ENCODE measurements around the gene GPR84. TPM values are rescaled to one million over a fixed set of nuclear protein-coding genes. Genes with fewer than 3 reads are reported as not detected.

The GPR84 gene
- total and polyA plus RNA-seq, 2 donors (not counting 3 experiments of a cell fraction or from before 2014, with no cell fraction given), result not detected

DNA sequence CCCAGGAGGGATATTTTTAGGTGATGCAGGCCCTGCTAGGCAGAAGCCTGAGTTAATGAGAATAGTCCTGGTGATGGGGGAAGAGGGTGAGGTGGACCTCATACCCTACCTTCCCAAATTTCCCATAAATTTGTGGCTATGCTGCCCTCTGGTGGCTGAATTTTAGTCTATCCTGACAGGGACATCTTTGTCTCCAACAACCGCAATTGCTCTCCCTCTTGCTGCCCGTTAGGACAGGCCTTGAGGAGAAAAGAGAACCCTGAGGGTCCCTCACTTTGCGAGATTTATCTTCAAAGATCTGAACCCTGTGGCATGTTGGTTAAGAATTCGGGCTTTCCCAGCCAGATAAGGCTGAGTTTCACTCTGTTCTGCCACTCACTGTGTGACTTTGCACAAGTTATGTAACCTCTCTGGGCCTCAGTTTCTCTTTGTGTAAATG is 30.0 kb upstream of the GPR84 start:
- TF ChIP-seq, protein P1, sequence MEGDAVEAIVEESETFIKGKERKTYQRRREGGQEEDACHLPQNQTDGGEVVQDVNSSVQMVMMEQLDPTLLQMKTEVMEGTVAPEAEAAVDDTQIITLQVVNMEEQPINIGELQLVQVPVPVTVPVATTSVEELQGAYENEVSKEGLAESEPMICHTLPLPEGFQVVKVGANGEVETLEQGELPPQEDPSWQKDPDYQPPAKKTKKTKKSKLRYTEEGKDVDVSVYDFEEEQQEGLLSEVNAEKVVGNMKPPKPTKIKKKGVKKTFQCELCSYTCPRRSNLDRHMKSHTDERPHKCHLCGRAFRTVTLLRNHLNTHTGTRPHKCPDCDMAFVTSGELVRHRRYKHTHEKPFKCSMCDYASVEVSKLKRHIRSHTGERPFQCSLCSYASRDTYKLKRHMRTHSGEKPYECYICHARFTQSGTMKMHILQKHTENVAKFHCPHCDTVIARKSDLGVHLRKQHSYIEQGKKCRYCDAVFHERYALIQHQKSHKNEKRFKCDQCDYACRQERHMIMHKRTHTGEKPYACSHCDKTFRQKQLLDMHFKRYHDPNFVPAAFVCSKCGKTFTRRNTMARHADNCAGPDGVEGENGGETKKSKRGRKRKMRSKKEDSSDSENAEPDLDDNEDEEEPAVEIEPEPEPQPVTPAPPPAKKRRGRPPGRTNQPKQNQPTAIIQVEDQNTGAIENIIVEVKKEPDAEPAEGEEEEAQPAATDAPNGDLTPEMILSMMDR (IDR thresholded peaks at IDR 0.05; ENCODE audit: extremely low read depth in 1 of 2, insufficient read depth in 1 of 2, low read depth in 1 of 2, low read length in 2 of 2), result peak; percentile 62 to 67
- TF ChIP-seq POLR2AphosphoS5 (IDR thresholded peaks at IDR 0.05; ENCODE audit: insufficient read depth, low read depth, low read length), result no peak
- H3K4me1 ChIP-seq (ENCODE audit: control insufficient read depth, extremely low read depth, insufficient read depth, low read length), result no peaks in the 10 kb centered on the region
- DNase-seq (ENCODE audit: low read depth, low spot score) (no peak), FAIRE-seq (no peak)
- ChIA-PET CTCF (interaction anchor here (1.2 to 2.8 kb wide), 3 partner anchors 10 to 46 kb away, joined by 4 to 17 read pairs (median 4); no protein-coding TSS in a partner anchor), POLR2A (no interaction called here)
- H3K27me3 ChIP-seq (ENCODE audit: control insufficient read depth in 2 of 2, insufficient read depth in 2 of 2, low read length in 2 of 2), result no peaks in the 10 kb centered on the region
- H3K9me3 ChIP-seq (replicated peaks; ENCODE audit: control insufficient read depth, insufficient read depth, low read length), result no peaks in the 10 kb centered on the region
- H3K36me3 ChIP-seq (ENCODE audit: control insufficient read depth in 2 of 2, extremely low read depth in 1 of 2, insufficient read depth in 2 of 2, low read length in 2 of 2), result peaks cover 46 to 50% of the 10 kb centered on the region in 2 experiments
- no TSS peak for BruUV-seq (replicated peaks)
- H3K27ac ChIP-seq (ENCODE audit: insufficient read depth, low read depth, low read length), result no peak overlapping the region
- dilution Hi-C loops (cut with MboI; ENCODE audit: extremely low pct_ligation_motif_present, low sequenced_read_pairs), result no loop called here
- no peak overlapping the region for H2AFZ ChIP-seq (ENCODE audit: low read depth, low read length)
- no peak overlapping the region for H3K4me3 ChIP-seq (replicated peaks in 1 of 3; ENCODE audit: insufficient read depth in 1 of 3, low read depth in 1 of 3, low read length in 3 of 3)
- H3K9ac ChIP-seq (replicated peaks; ENCODE audit: extremely low read depth, insufficient read depth, low read length), result no peak overlapping the region
- H3K9me1 ChIP-seq (replicated peaks; ENCODE audit: control insufficient read depth, extremely low read depth, insufficient read depth, low read length), result no peaks in the 10 kb centered on the region
- intact Hi-C loops (cut with micrococcal nuclease), result no loop called here
- H4K20me1 ChIP-seq (replicated peaks; ENCODE audit: control insufficient read depth, extremely low read depth, insufficient read depth, low read length), result peaks cover 2% of the 10 kb centered on the region
- H3K4me2 ChIP-seq (ENCODE audit: insufficient read depth, low read length), result no peak overlapping the region
- peaks cover 15% of the 10 kb centered on the region for H3K79me2 ChIP-seq (ENCODE audit: control insufficient read depth, insufficient read depth, low read length)

DNA sequence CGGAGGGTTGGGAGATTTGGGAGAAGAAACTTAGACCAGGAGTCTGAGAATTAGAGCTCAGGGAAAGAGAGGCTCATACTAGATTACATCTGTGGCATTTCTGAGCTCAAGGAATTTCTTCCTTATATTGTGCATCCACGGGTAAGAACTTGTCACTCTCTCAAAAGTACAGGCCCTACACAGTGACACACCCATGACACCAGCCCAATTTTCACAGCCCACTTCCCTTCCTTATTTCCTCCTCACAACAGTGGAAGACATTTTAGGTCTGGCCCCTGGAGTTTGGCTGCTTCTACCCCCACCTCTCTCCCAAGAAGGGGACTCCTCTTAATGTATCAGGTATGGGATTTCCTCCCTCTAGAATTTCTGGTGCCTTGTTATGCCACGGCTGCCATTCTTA is 29.5 kb upstream of the GPR84 start:
- peaks cover 2% of the 10 kb centered on the region for H4K20me1 ChIP-seq (replicated peaks; ENCODE audit: control insufficient read depth, extremely low read depth, insufficient read depth, low read length)
- POLR2A ChIA-PET, result no interaction called here
- FAIRE-seq, result no peak
- no peak overlapping the region for H2AFZ ChIP-seq (ENCODE audit: low read depth, low read length)
- H3K36me3 ChIP-seq (ENCODE audit: control insufficient read depth in 2 of 2, extremely low read depth in 1 of 2, insufficient read depth in 2 of 2, low read length in 2 of 2), result peaks cover 43 to 47% of the 10 kb centered on the region in 2 experiments
- intact Hi-C loops (cut with micrococcal nuclease), result no loop called here
- no peaks in the 10 kb centered on the region for H3K27me3 ChIP-seq (ENCODE audit: control insufficient read depth in 2 of 2, insufficient read depth in 2 of 2, low read length in 2 of 2)
- dilution Hi-C loops (cut with MboI; ENCODE audit: extremely low pct_ligation_motif_present, low sequenced_read_pairs), result no loop called here
- H3K4me3 ChIP-seq (replicated peaks in 1 of 3; ENCODE audit: insufficient read depth in 1 of 3, low read depth in 1 of 3, low read length in 3 of 3), result no peak overlapping the region
- no peaks in the 10 kb centered on the region for H3K9me3 ChIP-seq (replicated peaks; ENCODE audit: control insufficient read depth, insufficient read depth, low read length)
- H3K27ac ChIP-seq (ENCODE audit: insufficient read depth, low read depth, low read length), result no peak overlapping the region
- CTCF ChIA-PET, result interaction anchor here (0.6 to 2.8 kb wide), 11 partner anchors 8 to 75 kb away, joined by 3 to 17 read pairs (median 4); partner anchors contain the start of gene ZNF385A
- no TSS peak for BruUV-seq (replicated peaks)
- no peak overlapping the region for H3K9ac ChIP-seq (replicated peaks; ENCODE audit: extremely low read depth, insufficient read depth, low read length)
- H3K4me2 ChIP-seq (ENCODE audit: insufficient read depth, low read length), result no peak overlapping the region
- DNase-seq (ENCODE audit: low read depth, low spot score), result no peak
- no peaks in the 10 kb centered on the region for H3K9me1 ChIP-seq (replicated peaks; ENCODE audit: control insufficient read depth, extremely low read depth, insufficient read depth, low read length)
- no peaks in the 10 kb centered on the region for H3K4me1 ChIP-seq (ENCODE audit: control insufficient read depth, extremely low read depth, insufficient read depth, low read length)
- TF ChIP-seq EZH2 (IDR thresholded peaks at IDR 0.05; ENCODE audit: borderline replicate concordance, low read depth, low read length, severe bottlenecking) (no peak), FOS (IDR thresholded peaks at IDR 0.05; ENCODE audit: borderline replicate concordance, insufficient read depth, low read length) (no peak), POLR2A (IDR thresholded peaks at IDR 0.05; ENCODE audit: low read depth, low read length) (peak; percentile 2), JUN (IDR thresholded peaks at IDR 0.05; ENCODE audit: borderline replicate concordance, insufficient read depth, insufficient read length, low read depth) (no peak), MYC (IDR thresholded peaks at IDR 0.05; ENCODE audit: low read depth, low read length) (no peak), GATA2 (IDR thresholded peaks at IDR 0.05; ENCODE audit: insufficient read depth, insufficient read length, low read depth, low read length) (no peak), MAX (IDR thresholded peaks at IDR 0.05; ENCODE audit: insufficient read depth, insufficient read length) (no peak), POLR2AphosphoS5 (IDR thresholded peaks at IDR 0.05; ENCODE audit: insufficient read depth, low read depth, low read length) (no peak)
- H3K79me2 ChIP-seq (ENCODE audit: control insufficient read depth, insufficient read depth, low read length), result peaks cover 15% of the 10 kb centered on the region

All from endothelial cell of umbilical vein (primary cell).